PC-3 (cell line): ENCODE results near the gene RANBP2.
"Not testable (repeated sequence)": the region's sequence is repeated elsewhere in the genome, so short reads cannot be mapped to it uniquely, and the experiment has no call there.

ENCODE experiments used
- EZH2 ChIP-seq: fragments of 300-600 bp; sonication (generic); IDR thresholded peaks from one replicate; pipeline ENCODE4 v1.6.1; 2017; ENCODE audit warnings: antibody characterized with exemption, mild to moderate bottlenecking, low read length; ENCODE audit not compliant: unreplicated experiment
- EZH2phosphoT487 ChIP-seq: fragments of 300-600 bp; sonication (generic); IDR thresholded peaks from 2 replicates; pipeline ENCODE4 v1.6.1; 2018; ENCODE audit warnings: mild to moderate bottlenecking, antibody characterized with exemption, low read length, borderline replicate concordance
- TF ChIP-seq, protein P1 (sequence below): fragments of 300-600 bp; sonication (generic); conservative IDR thresholded peaks from 2 replicates; pipeline ENCODE4 v1.5.1; 2017; ENCODE audit warnings: antibody characterized with exemption, low read depth, mild to moderate bottlenecking, low read length

DNA sequence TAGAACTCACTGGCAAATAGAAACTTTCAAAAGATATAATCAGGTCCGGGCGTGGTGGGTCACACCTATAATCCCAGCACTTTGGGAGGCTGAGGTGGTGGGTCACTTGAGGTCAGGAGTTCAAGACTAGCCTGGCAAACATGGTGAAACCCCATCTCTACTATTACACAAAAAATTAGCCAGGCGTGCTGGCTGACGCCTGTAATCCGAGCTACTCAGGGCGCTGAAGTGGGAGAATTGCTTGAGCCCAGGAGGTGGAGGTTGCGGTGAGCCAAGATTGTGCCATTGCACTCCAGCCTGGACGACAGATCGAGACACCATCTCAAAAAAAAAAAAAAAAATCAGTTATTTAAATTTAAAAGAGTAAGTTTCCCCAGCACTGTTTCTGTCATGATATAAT, 38.7 kb downstream of the RANBP2 start:
- TF ChIP-seq, protein P1, sequence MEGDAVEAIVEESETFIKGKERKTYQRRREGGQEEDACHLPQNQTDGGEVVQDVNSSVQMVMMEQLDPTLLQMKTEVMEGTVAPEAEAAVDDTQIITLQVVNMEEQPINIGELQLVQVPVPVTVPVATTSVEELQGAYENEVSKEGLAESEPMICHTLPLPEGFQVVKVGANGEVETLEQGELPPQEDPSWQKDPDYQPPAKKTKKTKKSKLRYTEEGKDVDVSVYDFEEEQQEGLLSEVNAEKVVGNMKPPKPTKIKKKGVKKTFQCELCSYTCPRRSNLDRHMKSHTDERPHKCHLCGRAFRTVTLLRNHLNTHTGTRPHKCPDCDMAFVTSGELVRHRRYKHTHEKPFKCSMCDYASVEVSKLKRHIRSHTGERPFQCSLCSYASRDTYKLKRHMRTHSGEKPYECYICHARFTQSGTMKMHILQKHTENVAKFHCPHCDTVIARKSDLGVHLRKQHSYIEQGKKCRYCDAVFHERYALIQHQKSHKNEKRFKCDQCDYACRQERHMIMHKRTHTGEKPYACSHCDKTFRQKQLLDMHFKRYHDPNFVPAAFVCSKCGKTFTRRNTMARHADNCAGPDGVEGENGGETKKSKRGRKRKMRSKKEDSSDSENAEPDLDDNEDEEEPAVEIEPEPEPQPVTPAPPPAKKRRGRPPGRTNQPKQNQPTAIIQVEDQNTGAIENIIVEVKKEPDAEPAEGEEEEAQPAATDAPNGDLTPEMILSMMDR = not testable (repeated sequence)
- TF ChIP-seq EZH2, EZH2phosphoT487: not testable (repeated sequence)
